ENCODE data around the gene CAD. TPM values are rescaled to one million over a fixed set of nuclear protein-coding genes. Genes with fewer than 3 reads are reported as not detected.
"Not testable (repeated sequence)": the region's sequence is repeated elsewhere in the genome, so short reads cannot be mapped to it uniquely, and the experiment has no call there.

CAD gene
- 100 to 1,000 TPM; 109 to 112 TPM for total RNA-seq

DNA sequence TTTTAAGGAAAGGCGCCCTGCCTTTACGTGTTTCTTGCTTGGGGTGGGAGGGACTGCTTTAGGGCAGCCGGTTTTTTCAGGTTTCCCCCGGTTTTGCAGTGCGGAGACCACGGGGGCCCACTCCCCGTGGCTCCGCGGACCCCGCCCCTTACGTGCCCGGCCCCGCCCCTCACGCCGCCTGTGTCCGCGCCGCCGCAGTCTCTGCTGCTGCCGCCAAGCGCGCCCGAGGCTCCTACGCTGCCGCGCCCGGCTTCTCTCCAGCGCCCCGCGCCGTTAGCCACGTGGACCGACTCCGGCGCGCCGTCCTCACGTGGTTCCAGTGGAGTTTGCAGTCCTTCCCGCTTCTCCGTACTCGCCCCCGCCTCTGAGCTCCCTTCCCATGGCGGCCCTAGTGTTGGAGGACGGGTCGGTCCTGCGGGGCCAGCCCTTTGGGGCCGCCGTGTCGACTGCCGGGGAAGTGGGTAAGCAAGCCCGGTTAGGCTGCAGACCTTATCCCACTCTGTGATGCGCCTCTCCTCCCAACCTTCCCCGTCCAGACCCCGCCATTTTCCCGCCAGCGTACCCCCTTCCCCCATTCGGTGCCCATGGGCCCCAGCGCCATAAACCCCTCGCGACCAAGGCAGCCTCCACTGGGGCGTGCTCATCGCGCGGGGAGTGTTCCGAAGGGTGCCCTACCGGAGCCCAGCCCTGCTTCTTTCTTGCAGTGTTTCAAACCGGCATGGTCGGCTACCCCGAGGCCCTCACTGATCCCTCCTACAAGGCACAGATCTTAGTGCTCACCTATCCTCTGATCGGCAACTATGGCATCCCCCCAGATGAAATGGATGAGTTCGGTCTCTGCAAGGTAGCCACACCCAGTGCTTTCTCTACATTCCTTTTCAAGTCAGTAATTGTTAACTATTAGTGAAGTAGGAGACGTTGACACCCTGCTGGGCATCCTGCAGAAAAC is at the start of gene CAD:
Gene CAD (plus strand): TSS at position 197 of the 949 bp plus-strand sequence. CDS start 183 bp downstream, at position 380.
- intact Hi-C loops (cut with micrococcal nuclease), result loop anchor here (1.0 to 10.0 kb wide), 4 partner anchors 83 to 367 kb away; partner anchors contain the start of genes EIF2B4, KHK, PREB and SNX17
- peak; percentile 89 for DNase-seq
- Mint-ChIP-seq H3K9me3 (no peaks in the 10 kb centered on the region), H3K36me3 (ENCODE audit: low read depth) (peaks cover 51% of the 10 kb centered on the region), H3K4me1 (ENCODE audit: low read depth) (peaks cover 43% of the 10 kb centered on the region), H3K27ac (peak within 1 kb of the TSS; percentile 86), H3K4me3 (peak within 1 kb of the TSS; percentile 97), H3K27me3 (ENCODE audit: low read depth) (no peaks in the 10 kb centered on the region)
- CTCF ChIA-PET, result interaction anchor here (0.6 kb wide), 1 partner anchor 64 kb away, joined by 3 read pairs; no protein-coding TSS in a partner anchor

DNA sequence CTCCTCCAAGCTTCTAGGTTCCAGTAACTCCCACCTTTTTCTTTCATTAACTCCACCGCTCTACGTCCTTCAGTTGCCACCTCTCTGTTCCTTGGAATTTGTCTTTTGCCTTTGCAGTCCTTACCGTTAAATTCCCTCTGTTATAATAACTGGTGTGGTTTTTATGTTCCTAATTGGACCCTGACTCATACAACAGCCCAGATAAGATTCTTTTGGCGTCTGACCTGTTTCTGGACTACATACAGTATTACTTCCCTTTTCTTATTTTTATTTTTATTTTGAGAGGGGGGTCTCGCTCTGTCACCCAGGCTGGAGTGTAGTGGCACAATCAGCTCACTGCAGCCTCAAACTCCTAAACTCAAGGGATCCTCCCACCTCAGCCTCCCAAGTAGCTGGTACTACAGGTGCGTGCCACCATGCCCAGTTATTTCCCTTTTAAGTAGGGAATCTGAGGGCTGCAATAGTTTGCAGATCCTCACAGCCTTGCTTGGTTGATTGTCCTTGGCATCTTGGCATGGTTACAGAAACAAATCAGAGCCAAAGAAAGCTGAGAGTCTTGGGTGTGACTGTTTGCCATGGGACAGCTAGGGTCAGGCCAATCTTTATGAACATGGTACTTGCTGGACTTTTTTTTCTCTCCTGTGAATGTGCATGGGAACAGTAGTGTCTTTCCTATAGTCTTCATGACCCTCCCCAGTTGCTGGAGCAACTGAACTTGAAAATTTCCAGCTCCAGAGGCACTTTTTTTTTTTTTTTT is 46.4 kb upstream of the CAD start:
- H3K4me1 Mint-ChIP-seq (ENCODE audit: low read depth), result no peaks in the 10 kb centered on the region
- intact Hi-C loops (cut with micrococcal nuclease), result loop anchor here (5.0 kb wide), 1 partner anchor 132 kb away; no protein-coding TSS in a partner anchor
- H3K4me3 Mint-ChIP-seq, result no peak overlapping the region
- peaks cover 4% of the 10 kb centered on the region for H3K27me3 Mint-ChIP-seq (ENCODE audit: low read depth)
- no peak overlapping the region for H3K27ac Mint-ChIP-seq
- no peak for DNase-seq
- no peaks in the 10 kb centered on the region for H3K36me3 Mint-ChIP-seq (ENCODE audit: low read depth)
- CTCF ChIA-PET, result interaction anchor here (0.6 to 1.4 kb wide), 16 partner anchors 7 to 1864 kb away, joined by 3 to 8 read pairs (median 4); partner anchors contain the start of gene TRIM54
- no peaks in the 10 kb centered on the region for H3K9me3 Mint-ChIP-seq

- intact Hi-C loops (cut with micrococcal nuclease), result loop anchor here (5.0 kb wide), 1 partner anchor 131 kb away; no protein-coding TSS in a partner anchor
- CTCF ChIA-PET, result interaction anchor here (0.7 to 1.3 kb wide), 2 partner anchors 38 to 81 kb away, joined by 3 to 4 read pairs; no protein-coding TSS in a partner anchor
- Mint-ChIP-seq H3K36me3 (ENCODE audit: low read depth) (no peaks in the 10 kb centered on the region), H3K27me3 (ENCODE audit: low read depth) (peaks cover 4% of the 10 kb centered on the region), H3K4me1 (ENCODE audit: low read depth) (no peaks in the 10 kb centered on the region), H3K27ac (no peak overlapping the region), H3K4me3 (no peak overlapping the region), H3K9me3 (no peaks in the 10 kb centered on the region)
- no peak for DNase-seq
Measured at GRCh38 chr2:27171351-27171848, 45.8 kb upstream of the CAD start.

GRCh38 chr2:27174638-27175037 is 42.5 kb upstream of the CAD start:
- no peaks in the 10 kb centered on the region for H3K4me1 Mint-ChIP-seq (ENCODE audit: low read depth)
- no peak for DNase-seq
- CTCF ChIA-PET, result no interaction called here

GRCh38 chr2:27175330-27175729 is 41.8 kb upstream of the CAD start:
- no peaks in the 10 kb centered on the region for H3K36me3 Mint-ChIP-seq (ENCODE audit: low read depth)
- DNase-seq, result no peak
- no peak overlapping the region for H3K4me3 Mint-ChIP-seq
- H3K4me1 Mint-ChIP-seq (ENCODE audit: low read depth), result no peaks in the 10 kb centered on the region
- H3K9me3 Mint-ChIP-seq, result no peaks in the 10 kb centered on the region
- CTCF ChIA-PET, result no interaction called here
- H3K27me3 Mint-ChIP-seq (ENCODE audit: low read depth), result peaks cover 18% of the 10 kb centered on the region
- no peak overlapping the region for H3K27ac Mint-ChIP-seq
- intact Hi-C loops (cut with micrococcal nuclease), result no loop called here

More at GRCh38 chr2:27174638-27175037, 42.5 kb upstream of the CAD start:
- Mint-ChIP-seq H3K4me3 (no peak overlapping the region), H3K27ac (no peak overlapping the region), H3K9me3 (no peaks in the 10 kb centered on the region), H3K36me3 (ENCODE audit: low read depth) (no peaks in the 10 kb centered on the region), H3K27me3 (ENCODE audit: low read depth) (peaks cover 16% of the 10 kb centered on the region)
- intact Hi-C loops (cut with micrococcal nuclease), result loop anchor here (5.0 kb wide), 1 partner anchor 128 kb away; no protein-coding TSS in a partner anchor

DNA sequence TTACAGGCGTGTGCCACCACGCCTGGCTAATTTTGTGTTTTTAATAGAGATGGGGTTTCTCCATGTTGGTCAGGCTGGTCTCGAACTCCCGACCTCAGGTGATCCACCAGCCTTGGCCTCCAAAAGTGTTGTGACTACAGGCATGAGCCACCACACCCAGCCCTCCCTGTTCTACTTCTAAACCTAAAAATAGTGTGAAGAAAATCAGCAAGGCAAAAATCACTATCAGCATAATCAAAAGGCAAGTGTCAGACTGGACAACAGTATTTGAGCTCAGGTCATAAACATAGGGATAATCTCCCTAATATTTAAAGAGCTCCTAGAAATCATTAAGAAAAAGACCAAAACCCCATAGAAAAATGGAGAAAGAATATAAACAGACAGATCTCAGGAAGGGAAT is 41.4 kb upstream of the CAD start:
- H3K4me1 Mint-ChIP-seq (ENCODE audit: low read depth); intact Hi-C loops (cut with micrococcal nuclease); H3K27ac Mint-ChIP-seq; H3K36me3 Mint-ChIP-seq (ENCODE audit: low read depth); DNase-seq; H3K9me3 Mint-ChIP-seq; H3K4me3 Mint-ChIP-seq: not testable (repeated sequence)
- peaks cover 19% of the 10 kb centered on the region for H3K27me3 Mint-ChIP-seq (ENCODE audit: low read depth)
- CTCF ChIA-PET, result interaction anchor here (1.1 kb wide), 1 partner anchor 128 kb away, joined by 3 read pairs; no protein-coding TSS in a partner anchor

- intact Hi-C loops (cut with micrococcal nuclease), result no loop called here
- no peak for DNase-seq
- H3K36me3 Mint-ChIP-seq (ENCODE audit: low read depth), result no peaks in the 10 kb centered on the region
- no peak overlapping the region for H3K27ac Mint-ChIP-seq
- H3K9me3 Mint-ChIP-seq, result no peaks in the 10 kb centered on the region
- H3K4me1 Mint-ChIP-seq (ENCODE audit: low read depth), result no peaks in the 10 kb centered on the region
- H3K4me3 Mint-ChIP-seq, result no peak overlapping the region
- CTCF ChIA-PET, result interaction anchor here (1.0 to 1.2 kb wide), 2 partner anchors 8 to 216 kb away, joined by 3 to 8 read pairs; no protein-coding TSS in a partner anchor
- peaks cover 23% of the 10 kb centered on the region for H3K27me3 Mint-ChIP-seq (ENCODE audit: low read depth)
Measured at GRCh38 chr2:27177441-27178351, 39.5 kb upstream of the CAD start.

- intact Hi-C loops (cut with micrococcal nuclease), result no loop called here
- Mint-ChIP-seq H3K4me3 (no peak overlapping the region), H3K9me3 (no peaks in the 10 kb centered on the region), H3K36me3 (ENCODE audit: low read depth) (no peaks in the 10 kb centered on the region), H3K27ac (no peak overlapping the region), H3K4me1 (ENCODE audit: low read depth) (no peaks in the 10 kb centered on the region), H3K27me3 (ENCODE audit: low read depth) (peaks cover 23% of the 10 kb centered on the region)
- CTCF ChIA-PET, result interaction anchor here (1.0 to 1.2 kb wide), 2 partner anchors 8 to 217 kb away, joined by 3 to 8 read pairs; no protein-coding TSS in a partner anchor
- no peak for DNase-seq
Measured at GRCh38 chr2:27178469-27178868, 38.7 kb upstream of the CAD start.

- intact Hi-C loops (cut with micrococcal nuclease), result no loop called here
- Mint-ChIP-seq H3K36me3 (ENCODE audit: low read depth) (no peaks in the 10 kb centered on the region), H3K4me3 (no peak overlapping the region), H3K9me3 (no peaks in the 10 kb centered on the region), H3K27me3 (ENCODE audit: low read depth) (peaks cover 23% of the 10 kb centered on the region), H3K27ac (no peak overlapping the region), H3K4me1 (ENCODE audit: low read depth) (no peaks in the 10 kb centered on the region)
- CTCF ChIA-PET, result interaction anchor here (1.0 kb wide), 1 partner anchor 162 kb away, joined by 4 read pairs; no protein-coding TSS in a partner anchor
- DNase-seq, result no peak
Measured at GRCh38 chr2:27179344-27180000, 37.7 kb upstream of the CAD start.

- intact Hi-C loops (cut with micrococcal nuclease), result no loop called here
- H3K36me3 Mint-ChIP-seq (ENCODE audit: low read depth), result no peaks in the 10 kb centered on the region
- DNase-seq, result no peak
- no peaks in the 10 kb centered on the region for H3K9me3 Mint-ChIP-seq
- CTCF ChIA-PET, result interaction anchor here (1.1 kb wide), 2 partner anchors 13 to 19 kb away, joined by 3 to 5 read pairs; no protein-coding TSS in a partner anchor
- H3K27me3 Mint-ChIP-seq (ENCODE audit: low read depth), result peaks cover 20% of the 10 kb centered on the region
- H3K4me3 Mint-ChIP-seq, result no peak overlapping the region
- no peaks in the 10 kb centered on the region for H3K4me1 Mint-ChIP-seq (ENCODE audit: low read depth)
- no peak overlapping the region for H3K27ac Mint-ChIP-seq
Measured at GRCh38 chr2:27182346-27182745, 34.8 kb upstream of the CAD start.

GRCh38 chr2:27184115-27184514 is 33.1 kb upstream of the CAD start:
- CTCF ChIA-PET, result interaction anchor here (1.5 kb wide), 1 partner anchor 15 kb away, joined by 3 read pairs; no protein-coding TSS in a partner anchor

More at GRCh38 chr2:27184115-27184514, 33.1 kb upstream of the CAD start:
- H3K27ac Mint-ChIP-seq, result no peak overlapping the region
- H3K36me3 Mint-ChIP-seq (ENCODE audit: low read depth), result no peaks in the 10 kb centered on the region
- no peaks in the 10 kb centered on the region for H3K9me3 Mint-ChIP-seq
- H3K4me3 Mint-ChIP-seq, result no peak overlapping the region
- no peak for DNase-seq
- H3K27me3 Mint-ChIP-seq (ENCODE audit: low read depth), result peaks cover 17% of the 10 kb centered on the region
- intact Hi-C loops (cut with micrococcal nuclease), result no loop called here
- H3K4me1 Mint-ChIP-seq (ENCODE audit: low read depth), result no peaks in the 10 kb centered on the region
